IMR-90 (cell line): ENCODE results near the gene TSPAN1. TPM values are rescaled to one million over a fixed set of nuclear protein-coding genes. Genes with fewer than 3 reads are reported as not detected.

ENCODE experiments used
- ATAC-seq: fragments of 200-7000 bp; cut with Tn5 transposase; 2 replicates; pipeline ENCODE4 v1.9.1; 2020; ENCODE audit warnings: low read depth, mild to moderate bottlenecking, moderate library complexity
- BruUV-seq: library from RNA; stranded (reverse); fragments of 400-500 nt; replicated peaks from 2 replicates; lab custom pipeline; 2021; lab: Mats Ljungman, UMichigan
- CTCF ChIA-PET: fragments of 300-600 bp; formaldehyde crosslinking; extraction: SDS; loops from one replicate; lab custom pipeline; 2021; ENCODE audit warnings: antibody characterized with exemption; lab: Yijun Ruan, JAX
- POLR2A ChIA-PET: fragments of 300-600 bp; sonication (Branson Sonifier 250); formaldehyde crosslinking; loops from one replicate; lab custom pipeline; 2022; ENCODE audit warnings: antibody characterized with exemption; ENCODE audit not compliant: unreplicated experiment; lab: Charles Lee
- DNase-seq: peaks from one replicate; pipeline ENCODE4 v3.0.0; 2013
- H2AFZ ChIP-seq: replicated peaks from 2 replicates; pipeline ENCODE3; 2013; ENCODE audit warnings: low read length, mild to moderate bottlenecking; ENCODE audit not compliant: poor library complexity
- H2AK5ac ChIP-seq: 2 replicates; pipeline ENCODE4 v1.6.1; 2013; ENCODE audit warnings: low read depth, low read length, inconsistent platforms
- H2AK9ac ChIP-seq: replicated peaks from 2 replicates; pipeline ENCODE3; 2013; ENCODE audit warnings: mild to moderate bottlenecking, low read depth, low read length, moderate library complexity; ENCODE audit not compliant: poor library complexity
- H2BK120ac ChIP-seq: 2 replicates; pipeline ENCODE4 v1.6.1; 2013; ENCODE audit warnings: low read depth, low read length, inconsistent platforms
- H2BK15ac ChIP-seq: 3 replicates; pipeline ENCODE4 v1.6.1; 2013; ENCODE audit warnings: low read depth, low read length, inconsistent platforms
- H2BK20ac ChIP-seq: 2 replicates; pipeline ENCODE4 v1.6.1; 2013; ENCODE audit warnings: low read depth, mild to moderate bottlenecking, inconsistent platforms, low read length, moderate library complexity
- H2BK5ac ChIP-seq: 2 replicates; pipeline ENCODE4 v1.6.1; 2013; ENCODE audit warnings: mild to moderate bottlenecking, low read depth, low read length, inconsistent platforms; ENCODE audit not compliant: poor library complexity, severe bottlenecking
- H3K14ac ChIP-seq: replicated peaks from 2 replicates; pipeline ENCODE4 v1.6.1; 2013; ENCODE audit warnings: low read depth, low read length, inconsistent platforms
- H3K18ac ChIP-seq: 2 replicates; pipeline ENCODE4 v1.6.1; 2013; ENCODE audit warnings: low read depth, low read length, control low read depth
- H3K23ac ChIP-seq: 2 replicates; pipeline ENCODE4 v1.6.1; 2013; ENCODE audit warnings: low read depth, low read length, inconsistent platforms
- H3K27ac ChIP-seq: 2 replicates; pipeline ENCODE4 v1.5.1; 2013; ENCODE audit warnings: mild to moderate bottlenecking, control low read depth, low read length; ENCODE audit not compliant: insufficient read depth
- H3K27me3 ChIP-seq: 2 replicates; pipeline ENCODE4 v1.6.1; 2013; ENCODE audit warnings: low read length; ENCODE audit not compliant: control insufficient read depth, insufficient read depth
- H3K36me3 ChIP-seq: 2 replicates; pipeline ENCODE4 v1.6.1; 2013; ENCODE audit warnings: low read length, mixed read lengths; ENCODE audit not compliant: control insufficient read depth, insufficient read depth
- H3K4ac ChIP-seq: 2 replicates; pipeline ENCODE4 v1.6.1; 2013; ENCODE audit warnings: low read depth, low read length, inconsistent platforms
- H3K4me1 ChIP-seq: 2 replicates; pipeline ENCODE4 v1.6.1; 2013; ENCODE audit warnings: low read length, mixed read lengths; ENCODE audit not compliant: control insufficient read depth, insufficient read depth
- H3K4me2 ChIP-seq: 2 replicates; pipeline ENCODE4 v1.6.1; 2013; ENCODE audit warnings: low read depth, mild to moderate bottlenecking, control low read depth, low read length, moderate library complexity
- H3K4me3 ChIP-seq: 2 replicates; pipeline ENCODE4 v1.5.1; 2013; ENCODE audit warnings: low read depth, mild to moderate bottlenecking, control low read depth, low read length, moderate library complexity; ENCODE audit not compliant: insufficient read depth
- H3K56ac ChIP-seq: 2 replicates; pipeline ENCODE4 v1.6.1; 2013; ENCODE audit warnings: low read length, inconsistent platforms; ENCODE audit not compliant: insufficient read depth; ENCODE audit errors: extremely low read depth
- H3K79me1 ChIP-seq, 2 experiments: 2 replicates each; pipeline ENCODE4 v1.6.1; 2013; ENCODE audit warnings: low read length in 2 of 2, inconsistent platforms in 1 of 2, low read depth in 1 of 2
- H3K9ac ChIP-seq: 2 replicates; pipeline ENCODE4 v1.6.1; 2013; ENCODE audit warnings: low read depth, low read length, control low read depth
- H3K9me1 ChIP-seq: 2 replicates; pipeline ENCODE4 v1.6.1; 2013; ENCODE audit warnings: low read length, inconsistent platforms; ENCODE audit not compliant: insufficient read depth
- H3K9me3 ChIP-seq: 2 replicates; pipeline ENCODE4 v1.6.1; 2013; ENCODE audit warnings: low read length; ENCODE audit not compliant: control insufficient read depth, insufficient read depth
- H4K20me1 ChIP-seq: 2 replicates; pipeline ENCODE4 v1.6.1; 2013; ENCODE audit warnings: low read length, inconsistent platforms; ENCODE audit not compliant: insufficient read depth
- H4K5ac ChIP-seq: 2 replicates; pipeline ENCODE4 v1.6.1; 2013; ENCODE audit warnings: mild to moderate bottlenecking, low read depth, low read length, control low read depth
- H4K8ac ChIP-seq, 2 experiments: 2 replicates each; pipeline ENCODE4 v1.6.1; 2013; ENCODE audit warnings: low read depth in 2 of 2, low read length in 2 of 2, control low read depth in 1 of 2, inconsistent platforms in 1 of 2
- H4K91ac ChIP-seq: 2 replicates; pipeline ENCODE4 v1.6.1; 2013; ENCODE audit warnings: low read depth, low read length, inconsistent platforms; ENCODE audit not compliant: insufficient read depth
- BHLHE40 ChIP-seq: fragments of 150-350 bp; IDR thresholded peaks from 2 replicates; pipeline ENCODE4 v1.6.1; 2016; ENCODE audit warnings: mild to moderate bottlenecking, low read depth, low read length
- CHD1 ChIP-seq: IDR thresholded peaks from 2 replicates; pipeline ENCODE4 v1.6.1; 2012; ENCODE audit warnings: low read depth, low read length, improper control_type of control experiment
- FOS ChIP-seq: fragments of 150-350 bp; IDR thresholded peaks from 2 replicates; pipeline ENCODE4 v1.6.1; 2016; ENCODE audit warnings: low read depth, low read length
- MAFK ChIP-seq: IDR thresholded peaks from 2 replicates; pipeline ENCODE4 v1.6.1; 2012; ENCODE audit warnings: low read depth, low read length, improper control_type of control experiment
- MAZ ChIP-seq: IDR thresholded peaks from 2 replicates; pipeline ENCODE4 v1.6.1; 2012; ENCODE audit warnings: low read depth, mild to moderate bottlenecking, low read length, improper control_type of control experiment, moderate library complexity, borderline replicate concordance
- MXI1 ChIP-seq: IDR thresholded peaks from 2 replicates; pipeline ENCODE4 v1.6.1; 2012; ENCODE audit warnings: low read depth, mild to moderate bottlenecking, low read length, moderate library complexity, borderline replicate concordance
- POLR2A ChIP-seq: IDR thresholded peaks from 2 replicates; pipeline ENCODE4 v1.6.1; 2012; ENCODE audit warnings: mild to moderate bottlenecking, low read depth, low read length
- RAD21 ChIP-seq: IDR thresholded peaks from 2 replicates; pipeline ENCODE4 v1.6.1; 2012; ENCODE audit warnings: low read length, improper control_type of control experiment
- RCOR1 ChIP-seq: IDR thresholded peaks from 2 replicates; pipeline ENCODE4 v1.6.1; 2012; ENCODE audit warnings: mild to moderate bottlenecking, low read length, improper control_type of control experiment; ENCODE audit not compliant: insufficient replicate concordance
- RFX5 ChIP-seq: IDR thresholded peaks from 2 replicates; pipeline ENCODE4 v1.8.0; 2012; ENCODE audit warnings: low read depth, mild to moderate bottlenecking, low read length, moderate library complexity
- SMC3 ChIP-seq: fragments of 150-350 bp; IDR thresholded peaks from 2 replicates; pipeline ENCODE4 v1.6.1; 2016; ENCODE audit warnings: low read depth, mild to moderate bottlenecking, antibody characterized with exemption, low read length, moderate library complexity
- WGBS, 2 experiments: methylation state at CpG; one replicate each; pipeline versions ENCODE4 v1.1.5 to v1.1.7; 2013; ENCODE audit warnings: missing lambda C conversion rate in 2 of 2; ENCODE audit not compliant: insufficient read length in 1 of 2; ENCODE audit errors: extremely low coverage in 2 of 2; 5-methylcytosine and 5-hydroxymethylcytosine counted together
- dilution Hi-C: fragments of 300-500 bp; cut with HindIII; formaldehyde crosslinking; loops from one replicate; pipeline ENCODE4 v1.14.3; 2018; ENCODE audit warnings: low sequenced_read_pairs; ENCODE audit not compliant: unreplicated experiment
- in situ Hi-C: fragments of 300-500 bp; cut with MboI; formaldehyde crosslinking; loops from 3 replicates; pipeline ENCODE4 v1.14.3; 2019; ENCODE audit warnings: low sequenced_read_pairs, inconsistent platforms, mixed read lengths
- intact Hi-C: fragments of 100-400 bp; cut with micrococcal nuclease; formaldehyde crosslinking; loops from 2 replicates; pipeline ENCODE4 v1.10.0; 2022
- polyA plus RNA-seq, 3 experiments: library from polyadenylated mRNA; depleted of rRNA; stranded (reverse); fragments of >200 nt; gene quantifications; 2 replicates each; pipeline ENCODE4 v1.2.3, GENCODE V29; 2012; ENCODE audit warnings: low replicate concordance in 1 of 3
- total RNA-seq: library from RNA; depleted of rRNA; stranded (reverse); fragments of >200 nt; gene quantifications from 2 replicates; pipeline ENCODE4 v1.2.3, GENCODE V29; 2012

TSPAN1 gene
- total and polyA plus RNA-seq, 2 of the 4 experiments (the other 2 are of a cell fraction), result 0.18 to 0.82 TPM

DNA sequence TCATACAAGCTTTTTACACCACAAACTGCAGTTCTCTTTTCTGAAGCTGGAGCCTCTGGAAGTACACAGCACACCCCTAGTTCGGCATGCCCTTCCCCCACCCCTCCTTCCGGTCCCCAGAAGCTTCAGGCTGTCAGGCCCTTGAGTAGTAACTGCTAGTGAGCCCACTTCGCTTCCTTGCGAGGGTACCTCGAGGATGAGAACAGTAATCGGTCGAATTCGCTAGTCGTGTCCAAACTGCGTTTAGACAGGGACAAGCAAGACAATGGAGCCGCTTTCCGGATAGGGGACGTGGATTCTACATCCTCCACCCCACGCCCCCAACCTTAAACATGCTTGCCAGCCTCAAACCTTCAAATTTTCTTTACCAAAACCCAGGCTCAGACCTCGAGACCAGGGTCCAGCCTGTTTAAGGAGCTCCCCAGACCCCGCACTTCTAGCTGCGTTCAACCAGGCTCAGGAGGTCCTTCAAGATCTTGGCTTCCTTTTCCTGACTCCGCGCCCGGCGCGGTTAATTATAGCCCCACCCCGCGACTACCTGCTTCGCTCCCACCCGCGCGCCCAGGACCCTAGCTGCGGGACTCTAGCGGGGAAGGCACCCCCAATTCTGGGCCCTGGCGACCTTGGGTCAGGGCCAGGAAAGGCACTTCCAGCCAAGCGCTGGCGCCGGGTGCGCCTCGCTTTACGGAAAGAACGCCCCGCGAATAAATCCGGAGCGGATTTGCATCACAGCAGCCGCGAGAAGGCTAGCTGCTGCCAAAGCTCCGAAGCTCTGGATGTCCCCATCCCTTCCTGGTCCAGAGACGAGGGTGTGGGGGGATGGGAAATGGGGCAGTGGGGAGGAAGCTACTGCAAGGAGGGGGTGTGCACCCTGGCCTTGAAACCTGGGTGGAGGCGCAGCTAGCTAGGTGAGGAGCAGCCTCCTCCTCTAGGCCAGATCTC is 8.1 kb upstream of the TSPAN1 start:
- H2BK15ac ChIP-seq, result no peak overlapping the region
- H3K9me3 ChIP-seq, result no peaks in the 10 kb centered on the region
- H3K4me2 ChIP-seq, result peak overlapping the region; percentile 69
- no peak overlapping the region for H4K5ac ChIP-seq
- H2AK9ac ChIP-seq, result peak overlapping the region; percentile 71
- H3K23ac ChIP-seq, result 0 out of 2 replicates have a peak overlapping the region, but pooled peaks have one; percentile 9
- no peak overlapping the region for H3K14ac ChIP-seq
- no peaks in the 10 kb centered on the region for H3K79me1 ChIP-seq
- DNase-seq (no peak), ATAC-seq (no peak; the same call in 1 of the 2 replicates)
- no peaks in the 10 kb centered on the region; the same call in 1 of the 2 replicates for H3K9me1 ChIP-seq
- no peak overlapping the region for H3K27ac ChIP-seq
- POLR2A ChIA-PET, result interaction anchor here (0.6 kb wide), 1 partner anchor 36 kb away, joined by 4 read pairs; no protein-coding TSS in a partner anchor
- no peak for TF ChIP-seq BHLHE40
- TF ChIP-seq FOS, result no peak
- TF ChIP-seq POLR2A, result no peak
- no peak for TF ChIP-seq MAFK
- TF ChIP-seq SMC3, result no peak
- TF ChIP-seq RFX5, result no peak
- TF ChIP-seq MXI1, result no peak
- TF ChIP-seq CHD1, result no peak
- no peak for TF ChIP-seq RCOR1
- no peak for TF ChIP-seq MAZ
- no peak for TF ChIP-seq RAD21
- peak overlapping the region; percentile 38 for H3K4me3 ChIP-seq
- no peak overlapping the region for H2BK120ac ChIP-seq
- no peak overlapping the region for H2BK20ac ChIP-seq
- H3K27me3 ChIP-seq, result peaks cover 34% of the 10 kb centered on the region
- H3K4me1 ChIP-seq, result no peaks in the 10 kb centered on the region
- H3K9ac ChIP-seq, result no peak overlapping the region
- dilution Hi-C loops (no loop called here), intact Hi-C loops (no loop called here), in situ Hi-C loops (no loop called here)
- no peak overlapping the region for H2BK5ac ChIP-seq
- no peak overlapping the region for H3K18ac ChIP-seq
- no peak overlapping the region for H3K56ac ChIP-seq
- no peaks in the 10 kb centered on the region for H4K20me1 ChIP-seq
- 10% methylated on average over 17 of the region's 47 CpGs; no CpG with 5 or more reads in 1 of the 2 experiments for WGBS, 2 experiments
- no TSS peak for BruUV-seq
- H2AFZ ChIP-seq, result peak overlapping the region; percentile 87
- no peak overlapping the region for H4K91ac ChIP-seq
- no peak overlapping the region for H2AK5ac ChIP-seq
- no peak overlapping the region for H3K4ac ChIP-seq
- no peaks in the 10 kb centered on the region for H3K36me3 ChIP-seq
- H4K8ac ChIP-seq, result no peak overlapping the region
- CTCF ChIA-PET, result no interaction called here
